Large intestine (tissue), 12 donors: ENCODE results near the gene LY9. TPM values are rescaled to one million over a fixed set of nuclear protein-coding genes. Genes with fewer than 3 reads are reported as not detected.
A peak's percentile ranks its signal among the peaks of the same experiment; 100 is the strongest.

Experiments
- DNase-seq, 2 donors: peaks; one replicate each; pipeline versions ENCODE4 v3.0.0 to v3.0.0-alpha.2; 2013
- H3K27ac ChIP-seq: one replicate; pipeline ENCODE4 v1.5.1; 2013; ENCODE audit warnings: low read length
- H3K27me3 ChIP-seq: 2 replicates; pipeline ENCODE4 v1.6.1; 2013; ENCODE audit warnings: low read length; ENCODE audit not compliant: control insufficient read depth, insufficient read depth
- H3K36me3 ChIP-seq: 2 replicates; pipeline ENCODE4 v1.6.1; 2013; ENCODE audit warnings: low read length; ENCODE audit not compliant: control insufficient read depth, insufficient read depth
- H3K4me1 ChIP-seq: one replicate; pipeline ENCODE4 v1.6.1; 2013; ENCODE audit warnings: low read length; ENCODE audit not compliant: control insufficient read depth, insufficient read depth
- H3K4me3 ChIP-seq: one replicate; pipeline ENCODE4 v1.5.1; 2013; ENCODE audit warnings: low read length
- H3K9me3 ChIP-seq: one replicate; pipeline ENCODE4 v1.6.1; 2013; ENCODE audit warnings: mild to moderate bottlenecking, low read depth, low read length, moderate library complexity; ENCODE audit not compliant: control insufficient read depth
- WGBS: methylation state at CpG from one replicate; pipeline ENCODE4 v1.1.5; 2013; ENCODE audit warnings: low lambda C conversion rate; ENCODE audit not compliant: insufficient coverage; 5-methylcytosine and 5-hydroxymethylcytosine counted together
- long read RNA-seq, 11 donors: transcript quantifications; one replicate each; lab custom pipeline, GENCODE V29; 2026
- polyA plus RNA-seq: library from polyadenylated mRNA; unstranded; fragments of 120-200 nt; gene quantifications from one replicate; pipeline ENCODE4 v1.2.1, GENCODE V29; 2013

Gene LY9, protein sequence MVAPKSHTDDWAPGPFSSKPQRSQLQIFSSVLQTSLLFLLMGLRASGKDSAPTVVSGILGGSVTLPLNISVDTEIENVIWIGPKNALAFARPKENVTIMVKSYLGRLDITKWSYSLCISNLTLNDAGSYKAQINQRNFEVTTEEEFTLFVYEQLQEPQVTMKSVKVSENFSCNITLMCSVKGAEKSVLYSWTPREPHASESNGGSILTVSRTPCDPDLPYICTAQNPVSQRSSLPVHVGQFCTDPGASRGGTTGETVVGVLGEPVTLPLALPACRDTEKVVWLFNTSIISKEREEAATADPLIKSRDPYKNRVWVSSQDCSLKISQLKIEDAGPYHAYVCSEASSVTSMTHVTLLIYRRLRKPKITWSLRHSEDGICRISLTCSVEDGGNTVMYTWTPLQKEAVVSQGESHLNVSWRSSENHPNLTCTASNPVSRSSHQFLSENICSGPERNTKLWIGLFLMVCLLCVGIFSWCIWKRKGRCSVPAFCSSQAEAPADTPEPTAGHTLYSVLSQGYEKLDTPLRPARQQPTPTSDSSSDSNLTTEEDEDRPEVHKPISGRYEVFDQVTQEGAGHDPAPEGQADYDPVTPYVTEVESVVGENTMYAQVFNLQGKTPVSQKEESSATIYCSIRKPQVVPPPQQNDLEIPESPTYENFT
- polyA plus RNA-seq = 0.72 TPM
- long read RNA-seq, donor 1 = 0 reads
- long read RNA-seq, donor 2 = 0 reads
- long read RNA-seq, donor 3 = 0 reads
- long read RNA-seq, donor 4 = 0 reads
- long read RNA-seq, donor 5 = 0 reads
- long read RNA-seq, donor 6, full-length matches to known transcripts = 1 of 1 reads
- long read RNA-seq, donor 6, partial matches to known transcripts = 0 of 1 reads
- long read RNA-seq, donor 6, other reads (novel, unspliced or antisense) = 0 of 1 reads
- long read RNA-seq, donor 7 = 0 reads
- long read RNA-seq, donor 8 = 0 reads
- long read RNA-seq, donor 9, partial matches to known transcripts = 0 of 1 reads
- long read RNA-seq, donor 9, other reads (novel, unspliced or antisense) = 0 of 1 reads
- long read RNA-seq, donor 10, partial matches to known transcripts = 0 of 1 reads
- long read RNA-seq, donor 10, other reads (novel, unspliced or antisense) = 0 of 1 reads
- long read RNA-seq, donor 11 = 0 reads

DNA sequence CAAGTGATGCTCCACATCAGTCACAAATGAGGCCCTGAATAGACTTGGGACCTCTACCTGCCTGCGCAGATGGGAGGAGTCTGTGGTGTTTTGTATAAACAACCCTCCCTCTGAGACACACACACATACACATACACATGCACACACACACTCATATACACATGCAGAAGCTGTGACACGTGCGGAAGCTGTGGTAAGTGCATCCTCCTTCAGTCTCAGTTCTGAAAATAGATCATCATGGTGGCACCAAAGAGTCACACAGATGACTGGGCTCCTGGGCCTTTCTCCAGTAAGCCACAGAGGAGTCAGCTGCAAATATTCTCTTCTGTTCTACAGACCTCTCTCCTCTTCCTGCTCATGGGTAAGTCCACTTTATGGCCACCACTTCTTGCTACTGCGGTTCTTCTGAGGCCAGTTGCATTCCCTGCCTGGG lies at the start of gene LY9:
TSS of gene LY9 (plus strand) at position 224 of the 433 bp plus-strand sequence. CDS start at position 238, 14 bp downstream.
- no peaks in the 10 kb centered on the region for H3K36me3 ChIP-seq
- no peak within 1 kb of the TSS for H3K27ac ChIP-seq
- no CpG with 5 or more reads among the region's 4 CpGs for WGBS
- no peaks in the 10 kb centered on the region for H3K4me1 ChIP-seq
- no peaks in the 10 kb centered on the region for H3K27me3 ChIP-seq
- peak; percentile 31 to 39 for DNase-seq
- no peaks in the 10 kb centered on the region for H3K9me3 ChIP-seq
- no peak within 1 kb of the TSS for H3K4me3 ChIP-seq

- no peak for DNase-seq
- 56% methylated on average over 2 of the region's 7 CpGs for WGBS
- Histone ChIP-seq H3K36me3 (no peaks in the 10 kb centered on the region), H3K27ac (no peak overlapping the region), H3K27me3 (peaks cover 8% of the 10 kb centered on the region), H3K4me1 (no peaks in the 10 kb centered on the region), H3K4me3 (no peak overlapping the region), H3K9me3 (no peaks in the 10 kb centered on the region)
These were observed 49.0 kb upstream of the LY9 start for GRCh38 chr1:160746836-160747500.

DNA sequence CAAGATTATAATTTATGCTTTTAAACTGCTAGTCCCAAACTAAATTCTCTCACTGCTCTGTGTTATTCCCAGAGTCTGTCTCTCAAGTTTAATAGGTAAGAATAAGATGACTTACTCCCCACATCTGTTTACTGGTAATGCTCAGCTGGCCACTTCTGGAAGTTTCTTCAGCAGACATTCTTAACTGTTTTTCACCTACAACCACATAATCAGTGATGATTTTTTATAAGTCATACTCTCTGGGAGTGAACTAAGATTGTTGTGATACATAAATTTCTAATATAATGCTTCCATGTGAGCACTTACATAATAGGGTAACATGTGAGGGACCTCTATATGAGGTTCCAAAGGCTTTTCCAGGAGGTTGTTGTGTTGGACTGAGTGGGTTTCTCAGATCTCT lies 48.3 kb upstream of the LY9 start:
- H3K27ac ChIP-seq = no peak overlapping the region
- peaks cover 11% of the 10 kb centered on the region for H3K27me3 ChIP-seq
- no peaks in the 10 kb centered on the region for H3K36me3 ChIP-seq
- no peak for DNase-seq
- no peaks in the 10 kb centered on the region for H3K9me3 ChIP-seq
- H3K4me3 ChIP-seq = no peak overlapping the region
- H3K4me1 ChIP-seq = no peaks in the 10 kb centered on the region

DNA sequence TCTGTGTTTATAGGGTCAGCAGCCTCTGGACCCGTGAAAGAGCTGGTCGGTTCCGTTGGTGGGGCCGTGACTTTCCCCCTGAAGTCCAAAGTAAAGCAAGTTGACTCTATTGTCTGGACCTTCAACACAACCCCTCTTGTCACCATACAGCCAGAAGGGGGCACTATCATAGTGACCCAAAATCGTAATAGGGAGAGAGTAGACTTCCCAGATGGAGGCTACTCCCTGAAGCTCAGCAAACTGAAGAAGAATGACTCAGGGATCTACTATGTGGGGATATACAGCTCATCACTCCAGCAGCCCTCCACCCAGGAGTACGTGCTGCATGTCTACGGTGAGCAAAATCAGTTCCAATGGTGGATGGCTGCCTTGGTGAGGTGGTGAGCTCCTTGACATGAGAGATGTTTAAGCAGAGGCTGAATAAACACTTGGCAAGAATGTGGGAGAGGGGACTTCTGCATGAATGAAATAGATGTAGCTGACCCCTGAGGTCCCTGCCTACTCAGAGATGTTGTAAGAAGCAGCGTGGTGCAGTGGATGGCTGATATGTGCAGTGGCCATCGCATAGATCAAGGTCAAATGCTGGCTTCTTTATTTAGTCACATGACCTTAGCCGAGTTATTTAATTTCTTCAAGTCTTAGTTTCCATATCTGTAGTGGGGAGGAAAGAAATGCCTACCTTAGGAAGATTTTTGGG lies 47.6 kb upstream of the LY9 start:
- Histone ChIP-seq H3K4me1 (no peaks in the 10 kb centered on the region), H3K4me3 (no peak overlapping the region), H3K27ac (no peak overlapping the region), H3K9me3 (no peaks in the 10 kb centered on the region), H3K27me3 (peaks cover 11% of the 10 kb centered on the region), H3K36me3 (no peaks in the 10 kb centered on the region)
- 80% methylated on average over 1 of the region's 10 CpGs for WGBS
- DNase-seq = no peak

DNA sequence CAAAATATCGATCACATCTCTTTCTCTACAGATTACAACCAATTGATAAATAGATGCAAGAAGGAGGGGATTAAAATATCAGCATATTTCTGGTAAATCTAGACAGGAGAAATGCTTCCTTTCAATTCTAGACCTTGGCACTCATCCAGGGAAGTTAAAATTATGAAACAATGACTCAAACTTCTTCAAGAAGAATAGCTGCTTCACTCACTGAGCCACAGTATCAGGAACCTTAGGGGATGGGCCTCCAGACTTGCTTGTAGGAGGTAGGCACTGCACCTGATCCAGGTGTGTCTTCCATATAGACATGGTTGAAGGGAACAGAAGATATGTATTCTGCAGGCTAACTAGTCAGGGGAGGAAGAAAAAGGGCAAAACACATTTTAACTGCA lies 47.1 kb upstream of the LY9 start:
- Histone ChIP-seq H3K4me3 (no peak overlapping the region), H3K9me3 (no peaks in the 10 kb centered on the region)
- 100% methylated on average over 1 of the region's 1 CpG for WGBS

GRCh38 chr1:160750608-160751007 lies 45.4 kb upstream of the LY9 start:
- H3K4me1 ChIP-seq = no peaks in the 10 kb centered on the region
- H3K27ac ChIP-seq = no peak overlapping the region
- no CpG with 5 or more reads among the region's 2 CpGs for WGBS
- H3K4me3 ChIP-seq = no peak overlapping the region
- H3K9me3 ChIP-seq = no peaks in the 10 kb centered on the region
- peaks cover 11% of the 10 kb centered on the region for H3K27me3 ChIP-seq
- no peak for DNase-seq
- no peaks in the 10 kb centered on the region for H3K36me3 ChIP-seq

More for the DNA sequence above, 47.1 kb upstream of the LY9 start:
- no peak overlapping the region for H3K27ac ChIP-seq
- peaks cover 11% of the 10 kb centered on the region for H3K27me3 ChIP-seq
- no peaks in the 10 kb centered on the region for H3K4me1 ChIP-seq
- no peaks in the 10 kb centered on the region for H3K36me3 ChIP-seq
- no peak for DNase-seq

DNA sequence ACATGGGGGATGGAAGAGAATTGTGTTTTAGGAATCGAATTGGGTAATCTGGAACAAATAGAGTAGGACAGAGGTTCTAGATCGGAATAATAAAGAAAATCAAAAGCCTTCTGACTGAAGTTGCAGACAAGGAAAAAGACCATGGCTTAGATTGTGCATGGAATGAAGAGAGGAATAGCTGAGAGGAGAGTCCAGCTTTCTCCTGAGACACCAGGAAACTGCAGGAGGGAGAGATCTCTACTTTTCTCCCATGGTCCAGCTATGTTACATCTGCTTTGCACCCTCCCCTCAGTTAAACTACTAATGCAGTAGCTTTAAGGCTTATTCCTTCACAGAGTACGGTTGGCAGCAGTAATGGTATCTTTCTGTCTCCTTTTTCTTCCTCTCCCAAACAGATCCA lies 43.6 kb upstream of the LY9 start:
- H3K27ac ChIP-seq = no peak overlapping the region
- peaks cover 11% of the 10 kb centered on the region for H3K27me3 ChIP-seq
- no peak overlapping the region for H3K4me3 ChIP-seq
- H3K9me3 ChIP-seq = no peaks in the 10 kb centered on the region
- DNase-seq = no peak
- H3K36me3 ChIP-seq = no peaks in the 10 kb centered on the region
- H3K4me1 ChIP-seq = no peaks in the 10 kb centered on the region
- WGBS = 73% methylated on average over 3 of the region's 3 CpGs

DNA sequence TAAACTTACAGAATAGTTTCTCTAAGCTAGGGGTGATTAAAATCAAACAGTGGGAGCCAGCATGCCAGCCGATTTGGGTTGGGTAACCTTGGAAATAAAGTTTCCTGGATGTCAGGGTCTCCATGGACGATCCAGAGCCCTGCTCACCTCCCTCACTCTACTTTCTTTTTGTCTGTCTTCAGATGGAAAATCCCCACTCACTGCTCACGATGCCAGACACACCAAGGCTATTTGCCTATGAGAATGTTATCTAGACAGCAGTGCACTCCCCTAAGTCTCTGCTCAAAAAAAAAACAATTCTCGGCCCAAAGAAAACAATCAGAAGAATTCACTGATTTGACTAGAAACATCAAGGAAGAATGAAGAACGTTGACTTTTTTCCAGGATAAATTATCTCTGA lies 43.0 kb upstream of the LY9 start:
- 46% methylated on average over 2 of the region's 5 CpGs for WGBS
- H3K27me3 ChIP-seq = peaks cover 11% of the 10 kb centered on the region
- no peaks in the 10 kb centered on the region for H3K36me3 ChIP-seq
- no peak overlapping the region for H3K27ac ChIP-seq
- no peaks in the 10 kb centered on the region for H3K9me3 ChIP-seq
- no peak overlapping the region for H3K4me3 ChIP-seq
- H3K4me1 ChIP-seq = no peaks in the 10 kb centered on the region
- no peak for DNase-seq

DNA sequence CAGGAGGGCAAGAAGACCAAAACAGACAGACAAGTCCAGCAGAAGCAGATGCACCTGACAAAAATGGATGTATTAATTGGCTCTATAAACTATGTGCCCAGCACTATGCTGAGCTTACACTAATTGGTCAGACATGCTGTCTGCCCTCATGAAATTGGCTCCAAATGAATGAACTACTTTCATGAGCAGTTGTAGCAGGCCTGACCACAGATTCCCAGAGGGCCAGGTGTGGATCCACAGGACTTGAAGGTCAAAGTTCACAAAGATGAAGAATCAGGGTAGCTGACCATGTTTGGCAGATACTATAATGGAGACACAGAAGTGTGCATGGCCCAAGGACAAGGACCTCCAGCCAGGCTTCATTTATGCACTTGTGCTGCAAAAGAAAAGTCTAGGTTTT lies 42.4 kb upstream of the LY9 start:
- no peaks in the 10 kb centered on the region for H3K9me3 ChIP-seq
- peaks cover 11% of the 10 kb centered on the region for H3K27me3 ChIP-seq
- no peak overlapping the region for H3K27ac ChIP-seq
- no peaks in the 10 kb centered on the region for H3K36me3 ChIP-seq
- H3K4me3 ChIP-seq = no peak overlapping the region
- no peak for DNase-seq
- no peaks in the 10 kb centered on the region for H3K4me1 ChIP-seq
